ENCODE results near the gene SORBS2.

SORBS2 gene

GRCh38 chr4:185638548-185639301 is 173.3 kb downstream of the SORBS2 start:
- Histone ChIP-seq H3K27ac (ENCODE audit: low read length) (no peak overlapping the region), H3K36me3 (replicated peaks; ENCODE audit: low read depth, low read length) (no peaks in the 10 kb centered on the region)

GRCh38 chr4:185638093-185638492 is 173.9 kb downstream of the SORBS2 start:
- Histone ChIP-seq H3K79me2 (ENCODE audit: low read length) (no peaks in the 10 kb centered on the region), H3K4me1 (ENCODE audit: low read length) (no peaks in the 10 kb centered on the region), H3K36me3 (replicated peaks; ENCODE audit: low read depth, low read length) (no peaks in the 10 kb centered on the region), H3K4me2 (ENCODE audit: low read length) (no peak overlapping the region), H4K20me1 (ENCODE audit: insufficient read depth, low read length) (no peaks in the 10 kb centered on the region), H3K27ac (ENCODE audit: low read length) (no peak overlapping the region), H3K27me3 (ENCODE audit: low read depth, low read length) (no peaks in the 10 kb centered on the region), H2AFZ (ENCODE audit: low read depth, low read length) (no peak overlapping the region), H3K9ac (ENCODE audit: low read length) (no peak overlapping the region), H3K9me3 (ENCODE audit: insufficient read depth, low read length) (no peaks in the 10 kb centered on the region), H3K4me3 (ENCODE audit: low read length) (no peak overlapping the region)
- no peak for TF ChIP-seq EZH2phosphoT487 (IDR thresholded peaks at IDR 0.05; ENCODE audit: low read depth)
- no peak for TF ChIP-seq CTCF (IDR thresholded peaks at IDR 0.05; ENCODE audit: low read depth, low read length)

More at GRCh38 chr4:185638548-185639301, 173.3 kb downstream of the SORBS2 start:
- Histone ChIP-seq H4K20me1 (ENCODE audit: insufficient read depth, low read length) (no peaks in the 10 kb centered on the region), H3K4me3 (ENCODE audit: low read length) (no peak overlapping the region), H2AFZ (ENCODE audit: low read depth, low read length) (no peak overlapping the region), H3K79me2 (ENCODE audit: low read length) (no peaks in the 10 kb centered on the region), H3K9ac (ENCODE audit: low read length) (no peak overlapping the region), H3K4me2 (ENCODE audit: low read length) (no peak overlapping the region), H3K27me3 (ENCODE audit: low read depth, low read length) (no peaks in the 10 kb centered on the region), H3K9me3 (ENCODE audit: insufficient read depth, low read length) (no peaks in the 10 kb centered on the region), H3K4me1 (ENCODE audit: low read length) (no peaks in the 10 kb centered on the region)
- no peak for TF ChIP-seq CTCF (IDR thresholded peaks at IDR 0.05; ENCODE audit: low read depth, low read length)
- no peak for TF ChIP-seq EZH2phosphoT487 (IDR thresholded peaks at IDR 0.05; ENCODE audit: low read depth)

- H4K20me1 ChIP-seq (ENCODE audit: insufficient read depth, low read length), result no peaks in the 10 kb centered on the region
Measured at GRCh38 chr4:185637163-185637875, 174.7 kb downstream of the SORBS2 start.

More at GRCh38 chr4:185637163-185637875, 174.7 kb downstream of the SORBS2 start:
- H3K36me3 ChIP-seq (replicated peaks; ENCODE audit: low read depth, low read length), result no peaks in the 10 kb centered on the region
- H3K4me1 ChIP-seq (ENCODE audit: low read length), result no peaks in the 10 kb centered on the region
- H2AFZ ChIP-seq (ENCODE audit: low read depth, low read length), result no peak overlapping the region
- no peaks in the 10 kb centered on the region for H3K9me3 ChIP-seq (ENCODE audit: insufficient read depth, low read length)
- H3K79me2 ChIP-seq (ENCODE audit: low read length), result no peaks in the 10 kb centered on the region
- H3K9ac ChIP-seq (ENCODE audit: low read length), result no peak overlapping the region
- TF ChIP-seq CTCF (IDR thresholded peaks at IDR 0.05; ENCODE audit: low read depth, low read length) (no peak), EZH2phosphoT487 (IDR thresholded peaks at IDR 0.05; ENCODE audit: low read depth) (no peak)
- H3K4me2 ChIP-seq (ENCODE audit: low read length), result no peak overlapping the region
- H3K4me3 ChIP-seq (ENCODE audit: low read length), result no peak overlapping the region
- no peak overlapping the region for H3K27ac ChIP-seq (ENCODE audit: low read length)
- H3K27me3 ChIP-seq (ENCODE audit: low read depth, low read length), result no peaks in the 10 kb centered on the region
